Osteoblast (primary cell): ENCODE results near the gene TTYH3. TPM values are rescaled to one million over a fixed set of nuclear protein-coding genes. Genes with fewer than 3 reads are reported as not detected.

Experiments used
- DNase-seq: peaks from one replicate; pipeline ENCODE4 v3.0.0; 2011; ENCODE audit warnings: low spot score, mixed read lengths; ENCODE audit not compliant: insufficient read length; ENCODE audit errors: missing footprints
- H2AFZ ChIP-seq: 2 replicates; pipeline ENCODE4 v1.6.0; 2011; ENCODE audit warnings: mild to moderate bottlenecking, low read length
- H3K27ac ChIP-seq: 2 replicates; pipeline ENCODE4 v1.5.1; 2011; ENCODE audit warnings: mild to moderate bottlenecking, low read depth, low read length, moderate library complexity
- H3K27me3 ChIP-seq: 2 replicates; pipeline ENCODE4 v1.6.0; 2012; ENCODE audit warnings: mild to moderate bottlenecking, control low read depth, inconsistent platforms, low read length, moderate library complexity; ENCODE audit not compliant: insufficient read depth
- H3K36me3 ChIP-seq: 2 replicates; pipeline ENCODE4 v1.5.1; 2011; ENCODE audit warnings: mild to moderate bottlenecking, low read length, control low read depth, moderate library complexity; ENCODE audit not compliant: insufficient read depth
- H3K4me1 ChIP-seq: 2 replicates; pipeline ENCODE4 v1.5.1; 2011; ENCODE audit warnings: mild to moderate bottlenecking, low read length, control low read depth, moderate library complexity; ENCODE audit not compliant: insufficient read depth
- H3K4me2 ChIP-seq: 2 replicates; pipeline ENCODE4 v1.6.0; 2011; ENCODE audit warnings: mild to moderate bottlenecking, low read length; ENCODE audit not compliant: insufficient read depth
- H3K4me3 ChIP-seq: fragments of 200-600 bp; sonication (generic); 3 replicates; pipeline ENCODE4 v1.5.1; 2012; ENCODE audit warnings: mild to moderate bottlenecking, low read length, inconsistent platforms; ENCODE audit not compliant: insufficient read depth
- H3K79me2 ChIP-seq: 2 replicates; pipeline ENCODE4 v1.6.0; 2012; ENCODE audit warnings: mild to moderate bottlenecking, low read length, control low read depth, inconsistent platforms; ENCODE audit not compliant: insufficient read depth
- H3K9me3 ChIP-seq: 2 replicates; pipeline ENCODE4 v1.5.1; 2011; ENCODE audit warnings: low read depth, low read length, control low read depth
- H4K20me1 ChIP-seq: 2 replicates; pipeline ENCODE4 v1.6.0; 2012; ENCODE audit warnings: mild to moderate bottlenecking, low read length, control low read depth; ENCODE audit not compliant: insufficient read depth
- total RNA-seq: library from RNA; depleted of rRNA; stranded (reverse); fragments of >200 nt; gene quantifications from 2 replicates; pipeline ENCODE4 v1.2.3, GENCODE V29; 2012
- TF ChIP-seq, protein P1 (sequence below): IDR thresholded peaks from 2 replicates; pipeline ENCODE4 v1.5.1; 2011; ENCODE audit warnings: mild to moderate bottlenecking, low read depth, low read length, moderate library complexity; ENCODE audit errors: extremely low read depth

Gene TTYH3
- total RNA-seq, 1 donor, result 29.0 TPM

DNA sequence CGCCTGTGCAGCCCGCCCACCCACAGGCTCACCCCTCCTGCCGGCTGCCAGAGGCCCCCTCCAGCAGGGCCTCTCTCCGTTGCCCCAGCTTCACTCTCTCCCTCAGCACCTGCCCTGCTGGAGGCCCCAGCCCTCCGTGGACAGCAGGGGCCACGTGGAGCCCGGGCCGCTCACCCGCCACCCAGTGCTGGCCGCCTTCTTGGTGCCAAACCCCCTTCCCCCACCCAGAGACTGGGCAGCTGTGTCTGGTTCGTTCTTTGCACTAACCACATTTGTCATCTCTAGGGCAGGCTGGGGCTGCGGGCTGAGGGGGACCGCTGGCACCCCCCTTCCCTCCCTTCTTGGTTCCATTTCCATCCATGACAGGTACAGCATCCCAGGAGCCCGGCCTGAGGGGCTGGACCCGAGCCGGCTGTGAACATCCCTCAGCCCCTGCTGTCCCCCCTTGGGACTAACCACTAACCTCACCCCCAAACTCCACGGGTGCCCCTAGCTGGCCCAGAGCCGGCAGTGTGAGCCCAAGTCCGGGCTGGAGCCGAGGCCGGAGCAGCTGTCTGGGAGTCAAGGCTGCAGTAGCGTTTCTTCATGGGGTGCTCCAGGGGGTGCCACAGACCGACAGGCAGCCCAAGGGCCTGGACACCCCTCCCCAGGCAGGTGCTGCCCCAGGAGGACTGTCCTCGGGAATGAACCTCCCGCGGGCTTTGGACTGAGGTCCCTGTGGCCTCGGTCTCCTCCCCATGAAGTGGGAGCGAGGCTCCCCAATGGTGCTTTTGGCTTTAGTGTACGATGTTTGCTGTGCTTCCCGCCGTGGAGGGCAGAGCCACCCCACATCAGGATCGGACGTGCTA lies 30.7 kb downstream of the TTYH3 start:
- Histone ChIP-seq H3K36me3 (no peaks in the 10 kb centered on the region), H3K9me3 (no peaks in the 10 kb centered on the region), H2AFZ (no peak overlapping the region), H3K4me3 (no peak overlapping the region), H3K27me3 (peaks cover 3% of the 10 kb centered on the region), H4K20me1 (peaks cover 2% of the 10 kb centered on the region), H3K27ac (no peak overlapping the region), H3K4me2 (no peak overlapping the region), H3K79me2 (no peaks in the 10 kb centered on the region), H3K4me1 (no peaks in the 10 kb centered on the region)
- DNase-seq, result no peak
- TF ChIP-seq, protein P1, sequence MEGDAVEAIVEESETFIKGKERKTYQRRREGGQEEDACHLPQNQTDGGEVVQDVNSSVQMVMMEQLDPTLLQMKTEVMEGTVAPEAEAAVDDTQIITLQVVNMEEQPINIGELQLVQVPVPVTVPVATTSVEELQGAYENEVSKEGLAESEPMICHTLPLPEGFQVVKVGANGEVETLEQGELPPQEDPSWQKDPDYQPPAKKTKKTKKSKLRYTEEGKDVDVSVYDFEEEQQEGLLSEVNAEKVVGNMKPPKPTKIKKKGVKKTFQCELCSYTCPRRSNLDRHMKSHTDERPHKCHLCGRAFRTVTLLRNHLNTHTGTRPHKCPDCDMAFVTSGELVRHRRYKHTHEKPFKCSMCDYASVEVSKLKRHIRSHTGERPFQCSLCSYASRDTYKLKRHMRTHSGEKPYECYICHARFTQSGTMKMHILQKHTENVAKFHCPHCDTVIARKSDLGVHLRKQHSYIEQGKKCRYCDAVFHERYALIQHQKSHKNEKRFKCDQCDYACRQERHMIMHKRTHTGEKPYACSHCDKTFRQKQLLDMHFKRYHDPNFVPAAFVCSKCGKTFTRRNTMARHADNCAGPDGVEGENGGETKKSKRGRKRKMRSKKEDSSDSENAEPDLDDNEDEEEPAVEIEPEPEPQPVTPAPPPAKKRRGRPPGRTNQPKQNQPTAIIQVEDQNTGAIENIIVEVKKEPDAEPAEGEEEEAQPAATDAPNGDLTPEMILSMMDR, result no peak

DNA sequence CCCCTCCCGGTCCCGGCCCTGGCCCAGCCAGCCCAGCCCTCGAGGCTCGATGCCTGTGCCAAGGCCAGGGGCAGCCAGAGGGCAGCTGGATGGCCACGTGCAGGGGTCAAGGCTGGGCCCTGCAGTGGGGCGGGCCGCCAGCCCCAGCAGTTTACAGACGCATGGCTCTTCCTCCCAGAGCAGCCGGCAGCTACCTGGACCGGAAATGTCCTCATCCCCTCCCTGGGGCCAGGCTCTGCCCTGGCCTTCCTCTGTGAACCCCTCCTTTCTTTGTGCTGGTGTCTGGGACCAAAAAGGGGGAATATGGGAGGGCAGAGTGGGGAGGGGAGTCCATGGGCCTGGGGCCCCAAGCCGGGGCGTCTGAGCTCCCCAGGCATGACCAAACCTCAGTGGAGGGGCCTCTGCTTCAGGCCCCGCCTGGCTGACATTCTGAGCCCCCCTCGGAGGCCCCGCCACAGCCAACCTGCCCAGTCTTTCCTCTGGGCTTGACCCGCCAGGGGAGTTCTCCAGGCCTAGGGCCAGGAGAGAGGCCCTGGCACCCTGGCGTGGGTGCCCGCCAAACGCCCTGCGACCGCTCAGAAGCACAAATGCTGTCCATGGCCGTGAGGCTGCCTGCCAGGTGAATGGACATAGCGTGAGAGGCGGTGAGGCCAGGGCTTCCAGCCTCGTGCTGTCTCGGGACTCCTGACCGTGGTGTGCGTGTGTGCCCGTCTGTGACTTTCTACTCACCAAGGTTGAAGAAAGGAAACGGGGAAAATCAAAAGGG lies 31.5 kb downstream of the TTYH3 start:
- Histone ChIP-seq H3K4me3 (no peak overlapping the region), H3K79me2 (no peaks in the 10 kb centered on the region), H3K4me2 (no peak overlapping the region), H3K36me3 (no peaks in the 10 kb centered on the region), H4K20me1 (no peaks in the 10 kb centered on the region), H3K27me3 (peaks cover 3% of the 10 kb centered on the region), H3K4me1 (no peaks in the 10 kb centered on the region), H3K9me3 (no peaks in the 10 kb centered on the region), H3K27ac (no peak overlapping the region), H2AFZ (no peak overlapping the region)
- DNase-seq, result no peak
- TF ChIP-seq, protein P1, result no peak

GRCh38 chr7:2663960-2664359 lies 32.2 kb downstream of the TTYH3 start:
- Histone ChIP-seq H3K9me3 (no peaks in the 10 kb centered on the region), H2AFZ (no peak overlapping the region), H3K4me3 (no peak overlapping the region), H3K27ac (no peak overlapping the region), H3K4me2 (no peak overlapping the region), H3K4me1 (no peaks in the 10 kb centered on the region), H3K36me3 (no peaks in the 10 kb centered on the region), H3K27me3 (peaks cover 3% of the 10 kb centered on the region), H3K79me2 (no peaks in the 10 kb centered on the region), H4K20me1 (no peaks in the 10 kb centered on the region)
- TF ChIP-seq, protein P1, result no peak
- no peak for DNase-seq

- Histone ChIP-seq H3K27ac (no peak overlapping the region), H4K20me1 (no peaks in the 10 kb centered on the region), H3K79me2 (no peaks in the 10 kb centered on the region), H2AFZ (no peak overlapping the region), H3K4me3 (no peak overlapping the region), H3K36me3 (no peaks in the 10 kb centered on the region), H3K4me2 (no peak overlapping the region), H3K27me3 (peaks cover 3% of the 10 kb centered on the region), H3K4me1 (no peaks in the 10 kb centered on the region), H3K9me3 (no peaks in the 10 kb centered on the region)
- DNase-seq, result no peak
- TF ChIP-seq, protein P1, result no peak
These were observed 33.6 kb downstream of the TTYH3 start for GRCh38 chr7:2665359-2665791.
